IPS DF 6.9 (cell line): ENCODE data around the gene CRELD1.
"Not testable (repeated sequence)": the region's sequence is repeated elsewhere in the genome, so short reads cannot be mapped to it uniquely, and the experiment has no call there.

ENCODE experiments used
- DNase-seq: peaks from one replicate; pipeline ENCODE4 v3.0.0-alpha.2; 2013; ENCODE audit warnings: low read depth, low spot score
- H3K27ac ChIP-seq: one replicate; pipeline ENCODE4 v1.5.1; 2013; ENCODE audit warnings: low read length, control low read depth
- H3K27me3 ChIP-seq: 2 replicates; pipeline ENCODE4 v1.6.1; 2013; ENCODE audit warnings: mild to moderate bottlenecking, low read length; ENCODE audit not compliant: control insufficient read depth, insufficient read depth
- H3K36me3 ChIP-seq: 2 replicates; pipeline ENCODE4 v1.6.1; 2013; ENCODE audit warnings: low read length; ENCODE audit not compliant: control insufficient read depth, insufficient read depth
- H3K4me1 ChIP-seq: 2 replicates; pipeline ENCODE4 v1.6.1; 2013; ENCODE audit warnings: low read length; ENCODE audit not compliant: control insufficient read depth, insufficient read depth
- H3K4me3 ChIP-seq: 2 replicates; pipeline ENCODE4 v1.5.1; 2013; ENCODE audit warnings: mild to moderate bottlenecking, low read length
- H3K9me3 ChIP-seq: 2 replicates; pipeline ENCODE4 v1.6.1; 2013; ENCODE audit warnings: low read length, inconsistent platforms; ENCODE audit not compliant: control insufficient read depth, insufficient read depth
- WGBS: extraction: QIAGEN DNeasy Blood & Tissue Kit; methylation state at CpG from one replicate; pipeline ENCODE4 v1.1.7; 2013; ENCODE audit warnings: mixed read lengths, missing lambda C conversion rate; ENCODE audit not compliant: insufficient read length, insufficient coverage; 5-methylcytosine and 5-hydroxymethylcytosine counted together

Gene CRELD1, protein sequence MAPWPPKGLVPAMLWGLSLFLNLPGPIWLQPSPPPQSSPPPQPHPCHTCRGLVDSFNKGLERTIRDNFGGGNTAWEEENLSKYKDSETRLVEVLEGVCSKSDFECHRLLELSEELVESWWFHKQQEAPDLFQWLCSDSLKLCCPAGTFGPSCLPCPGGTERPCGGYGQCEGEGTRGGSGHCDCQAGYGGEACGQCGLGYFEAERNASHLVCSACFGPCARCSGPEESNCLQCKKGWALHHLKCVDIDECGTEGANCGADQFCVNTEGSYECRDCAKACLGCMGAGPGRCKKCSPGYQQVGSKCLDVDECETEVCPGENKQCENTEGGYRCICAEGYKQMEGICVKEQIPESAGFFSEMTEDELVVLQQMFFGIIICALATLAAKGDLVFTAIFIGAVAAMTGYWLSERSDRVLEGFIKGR

DNA sequence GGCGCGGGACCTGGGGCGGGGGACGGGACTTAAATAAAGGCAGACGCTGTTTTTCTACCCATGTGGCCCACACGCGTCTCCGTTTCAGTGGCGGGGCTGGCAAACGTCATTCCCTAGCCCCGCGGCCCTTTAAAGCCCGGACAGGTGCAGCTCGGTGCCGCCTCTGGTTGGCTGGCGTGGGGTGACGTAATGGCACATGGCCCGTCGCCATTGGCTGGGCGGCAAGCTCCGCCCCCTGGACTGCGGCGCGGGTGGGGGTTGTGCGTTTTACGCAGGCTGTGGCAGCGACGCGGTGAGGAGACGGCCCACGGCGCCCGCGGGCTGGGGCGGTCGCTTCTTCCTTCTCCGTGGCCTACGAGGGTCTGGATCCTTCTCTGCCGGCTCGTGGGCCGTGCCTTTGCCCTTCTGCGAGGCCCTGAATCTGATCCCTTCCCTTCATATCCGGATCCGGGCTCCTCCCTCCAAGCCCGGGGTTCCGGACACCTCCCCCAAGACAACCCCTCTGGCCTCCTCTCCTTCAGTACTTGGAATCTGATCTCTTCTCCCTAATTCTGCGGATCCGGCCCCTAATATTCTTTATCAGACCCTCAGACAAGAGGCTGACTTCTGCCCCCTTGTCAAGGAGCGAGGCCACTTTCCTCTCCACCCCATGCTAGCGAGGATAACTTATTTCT is at the start of gene CRELD1:
TSS of gene CRELD1 (plus strand) at position 274 of the 674 bp plus-strand sequence. CDS start 605 bp downstream, outside the sequence.
- Histone ChIP-seq H3K36me3 (no peaks in the 10 kb centered on the region), H3K4me3 (peak within 1 kb of the TSS; percentile 80; the same call in 1 of the 2 replicates), H3K27ac (no peak within 1 kb of the TSS), H3K4me1 (0 out of 2 replicates have a peak, but pooled peaks cover 2% of the 10 kb centered on the region), H3K9me3 (no peaks in the 10 kb centered on the region), H3K27me3 (no peaks in the 10 kb centered on the region)
- DNase-seq, result no peak
- no CpG with 5 or more reads among the region's 50 CpGs for WGBS

DNA sequence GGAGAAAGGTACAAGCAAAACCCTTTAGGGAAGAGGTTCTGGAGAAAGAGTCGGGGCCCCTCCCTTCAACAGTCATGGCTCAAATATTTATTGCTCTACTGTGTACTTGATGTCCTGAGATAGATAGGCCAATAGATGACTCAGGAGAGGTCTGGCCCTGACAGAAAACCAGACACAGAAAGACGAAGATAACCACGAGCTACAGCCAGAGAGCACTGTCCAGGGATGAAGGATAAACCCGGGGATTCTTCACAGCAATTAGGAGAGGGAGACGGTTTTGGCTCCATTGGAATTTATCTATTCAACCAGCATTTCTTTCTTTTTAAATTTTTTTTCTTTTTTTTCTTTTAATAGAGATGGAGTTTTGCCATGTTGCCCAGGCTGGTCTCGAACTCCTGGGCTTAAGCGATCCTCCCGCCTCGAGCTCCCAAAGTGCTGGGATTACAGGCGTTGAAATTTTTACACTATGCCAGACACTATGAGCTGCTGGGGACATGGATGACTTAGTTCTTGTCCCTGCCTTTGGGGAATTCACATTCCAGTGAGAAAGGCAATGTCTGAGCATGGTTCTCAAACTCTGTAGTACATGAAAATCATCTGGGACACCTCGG is 49.0 kb upstream of the CRELD1 start:
- H3K4me1 ChIP-seq, result no peaks in the 10 kb centered on the region
- H3K27me3 ChIP-seq, result no peaks in the 10 kb centered on the region
- H3K4me3 ChIP-seq, result no peak overlapping the region
- H3K27ac ChIP-seq, result no peak overlapping the region
- no CpG with 5 or more reads among the region's 11 CpGs for WGBS
- no peaks in the 10 kb centered on the region for H3K9me3 ChIP-seq
- H3K36me3 ChIP-seq, result no peaks in the 10 kb centered on the region
- DNase-seq, result no peak

DNA sequence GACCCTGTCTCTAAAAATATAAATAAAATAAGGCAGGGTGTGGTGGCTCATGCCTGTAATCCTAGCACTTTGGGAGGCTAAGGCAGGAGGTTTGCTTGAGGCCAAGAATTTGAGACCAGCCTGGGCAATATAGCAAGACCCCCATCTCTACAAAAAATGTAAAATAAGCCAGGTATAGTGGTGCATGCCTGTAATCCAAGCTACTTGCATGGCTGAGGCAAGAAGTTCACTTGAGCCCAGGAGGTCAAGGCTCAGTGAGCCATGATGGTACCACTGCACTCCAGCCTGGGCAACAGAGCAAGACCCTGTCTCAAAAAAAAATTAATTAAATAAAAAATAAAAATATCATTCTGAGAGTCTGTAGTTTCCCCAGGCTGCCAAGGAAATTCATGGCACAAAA is 47.3 kb upstream of the CRELD1 start:
- Histone ChIP-seq H3K27me3 (no peaks in the 10 kb centered on the region), H3K4me1 (no peaks in the 10 kb centered on the region), H3K36me3 (no peaks in the 10 kb centered on the region), H3K9me3 (no peaks in the 10 kb centered on the region), H3K27ac (no peak overlapping the region), H3K4me3 (no peak overlapping the region)
- DNase-seq, result no peak

DNA sequence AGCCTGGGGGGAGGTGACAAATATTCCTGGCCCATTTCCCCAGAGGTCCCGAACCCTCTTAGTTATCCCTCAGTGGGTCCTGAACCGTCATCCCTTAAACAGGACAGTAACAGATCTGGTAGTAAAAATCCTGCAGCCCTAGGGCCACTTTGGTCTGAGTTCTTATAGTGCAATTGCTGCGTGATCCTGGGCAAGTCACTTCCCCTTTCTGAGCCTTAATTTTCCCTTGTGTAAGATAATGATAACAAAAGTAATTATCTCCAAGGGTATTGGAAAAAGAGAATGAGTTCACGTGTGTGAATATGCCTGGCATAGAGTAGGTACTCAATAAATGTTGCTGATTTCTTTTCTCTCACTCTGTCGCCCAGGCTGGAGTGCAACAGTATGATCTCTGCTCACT is 46.2 kb upstream of the CRELD1 start:
- no peaks in the 10 kb centered on the region for H3K27me3 ChIP-seq
- WGBS, result no CpG with 5 or more reads among the region's 5 CpGs
- no peaks in the 10 kb centered on the region for H3K4me1 ChIP-seq
- no peak overlapping the region for H3K4me3 ChIP-seq
- DNase-seq, result no peak
- no peaks in the 10 kb centered on the region for H3K9me3 ChIP-seq
- no peak overlapping the region for H3K27ac ChIP-seq
- no peaks in the 10 kb centered on the region for H3K36me3 ChIP-seq

DNA sequence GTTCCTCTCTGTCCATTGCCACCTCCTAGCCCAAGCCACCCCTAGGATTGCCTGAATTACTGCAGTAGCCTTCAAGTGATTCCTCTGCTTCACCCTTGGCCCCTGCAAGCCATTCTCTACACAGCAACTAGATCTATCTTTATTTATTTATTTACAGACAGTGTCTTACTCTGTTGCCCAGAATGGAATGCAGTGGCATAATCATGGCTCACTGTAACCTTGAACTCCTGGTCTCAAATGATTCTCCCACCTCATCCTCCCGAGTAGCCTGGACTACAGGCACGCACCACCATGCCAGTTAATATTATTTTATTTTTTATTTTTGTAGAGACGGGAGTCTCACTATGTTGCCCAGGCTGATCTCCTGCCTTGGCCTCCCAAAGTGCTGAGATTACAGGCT is 45.1 kb upstream of the CRELD1 start:
- H3K4me1 ChIP-seq, result no peaks in the 10 kb centered on the region
- no peaks in the 10 kb centered on the region for H3K27me3 ChIP-seq
- DNase-seq, result no peak
- peaks cover 6% of the 10 kb centered on the region for H3K36me3 ChIP-seq
- no peak overlapping the region for H3K27ac ChIP-seq
- no peaks in the 10 kb centered on the region for H3K9me3 ChIP-seq
- no CpG with 5 or more reads among the region's 3 CpGs for WGBS
- no peak overlapping the region for H3K4me3 ChIP-seq

DNA sequence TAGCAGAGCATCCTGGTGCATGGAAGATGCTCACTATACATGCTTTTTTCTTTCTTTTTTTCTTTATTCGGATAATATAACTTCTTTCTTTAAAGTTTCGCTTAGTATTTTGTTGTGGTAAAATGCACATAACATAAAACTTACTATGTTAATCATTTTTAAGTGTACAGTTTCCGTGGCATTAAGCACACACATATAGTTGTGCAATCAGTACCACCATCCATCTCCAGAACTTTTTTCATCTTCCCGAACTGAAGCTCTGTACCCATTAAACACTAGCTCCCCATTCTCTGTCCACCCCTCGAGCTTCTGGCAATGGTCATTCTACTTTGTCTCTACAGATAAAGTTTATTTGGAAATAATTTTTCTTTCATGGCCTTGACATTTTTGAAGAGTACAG is 44.2 kb upstream of the CRELD1 start:
- Histone ChIP-seq H3K4me3 (no peak overlapping the region), H3K36me3 (peaks cover 6% of the 10 kb centered on the region), H3K27ac (no peak overlapping the region), H3K4me1 (no peaks in the 10 kb centered on the region), H3K27me3 (no peaks in the 10 kb centered on the region), H3K9me3 (no peaks in the 10 kb centered on the region)
- no peak for DNase-seq
- no CpG with 5 or more reads among the region's 5 CpGs for WGBS

DNA sequence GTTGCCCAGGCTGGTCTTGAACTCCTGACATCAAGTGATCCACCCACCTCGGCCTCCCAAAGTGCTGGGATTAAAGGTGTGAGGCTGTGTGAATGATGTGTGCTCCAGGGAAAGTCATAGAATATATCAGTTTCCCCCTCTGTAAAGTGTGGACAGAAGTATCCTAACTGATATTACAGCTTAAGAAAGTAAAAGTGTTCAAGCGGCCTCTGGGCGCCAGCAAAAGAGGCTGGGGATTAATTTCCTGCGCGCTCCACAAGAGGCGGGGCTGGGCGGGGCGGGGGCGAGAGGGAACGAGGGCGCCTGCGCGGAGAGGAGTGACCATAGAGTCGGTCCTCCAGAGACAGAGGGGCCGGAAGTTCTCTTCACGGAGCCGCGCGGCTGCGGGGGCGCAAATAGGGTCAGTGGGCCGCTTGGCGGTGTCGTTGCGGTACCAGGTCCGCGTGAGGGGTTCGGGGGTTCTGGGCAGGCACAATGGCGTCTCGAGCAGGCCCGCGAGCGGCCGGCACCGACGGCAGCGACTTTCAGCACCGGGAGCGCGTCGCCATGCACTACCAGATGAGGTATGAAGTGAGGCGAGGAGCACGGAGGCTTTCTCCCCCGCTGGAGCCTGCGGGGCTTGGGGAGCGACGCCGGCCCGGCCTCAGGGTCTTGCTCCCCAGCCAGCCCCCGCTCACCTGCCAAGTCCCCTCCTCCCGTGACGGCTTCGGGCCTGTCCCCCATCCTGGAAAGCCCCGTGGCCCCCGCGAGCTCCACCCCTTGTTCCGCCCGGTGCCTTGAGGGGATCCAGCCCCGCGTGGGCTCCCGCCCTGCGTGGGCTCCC is 43.2 kb upstream of the CRELD1 start, which contains the start of gene JAGN1:
TSS of gene JAGN1 (plus strand) at position 362 of the 823 bp plus-strand sequence. CDS start at position 475, 113 bp downstream.
- no peak for DNase-seq
- Histone ChIP-seq H3K27me3 (no peaks in the 10 kb centered on the region), H3K4me3 (peak within 1 kb of the TSS; percentile 61), H3K4me1 (no peaks in the 10 kb centered on the region), H3K9me3 (no peaks in the 10 kb centered on the region), H3K27ac (no peak within 1 kb of the TSS), H3K36me3 (peaks cover 6% of the 10 kb centered on the region)
- no CpG with 5 or more reads among the region's 62 CpGs for WGBS

DNA sequence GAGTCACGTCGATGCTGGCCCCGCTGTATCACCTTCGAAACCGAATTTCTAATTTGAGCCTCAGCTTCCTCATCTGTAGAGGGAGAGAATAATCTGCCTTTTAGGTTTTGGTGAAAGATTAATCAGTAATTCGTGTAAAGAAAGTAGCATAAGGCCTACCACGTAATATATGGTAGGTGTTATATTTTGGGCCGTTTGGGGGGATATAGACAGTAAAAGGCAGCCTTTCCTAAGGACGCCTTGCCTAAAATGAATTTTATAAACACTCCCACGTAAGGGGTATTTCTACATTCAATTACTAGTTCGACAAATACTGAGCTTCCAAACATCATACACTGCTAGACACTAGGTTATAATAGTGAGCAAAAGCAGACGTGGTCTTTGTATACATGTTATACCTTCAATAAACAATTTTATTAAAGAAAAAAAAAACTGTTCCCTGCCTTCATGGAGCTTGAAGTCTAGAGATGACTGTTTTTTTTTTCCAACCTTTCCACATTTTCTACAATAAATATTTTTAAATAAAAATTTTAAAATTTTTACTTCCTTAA is 42.5 kb upstream of the CRELD1 start:
- Histone ChIP-seq H3K4me3 (peak overlapping the region; percentile 61), H3K9me3 (no peaks in the 10 kb centered on the region), H3K4me1 (no peaks in the 10 kb centered on the region)

DNA sequence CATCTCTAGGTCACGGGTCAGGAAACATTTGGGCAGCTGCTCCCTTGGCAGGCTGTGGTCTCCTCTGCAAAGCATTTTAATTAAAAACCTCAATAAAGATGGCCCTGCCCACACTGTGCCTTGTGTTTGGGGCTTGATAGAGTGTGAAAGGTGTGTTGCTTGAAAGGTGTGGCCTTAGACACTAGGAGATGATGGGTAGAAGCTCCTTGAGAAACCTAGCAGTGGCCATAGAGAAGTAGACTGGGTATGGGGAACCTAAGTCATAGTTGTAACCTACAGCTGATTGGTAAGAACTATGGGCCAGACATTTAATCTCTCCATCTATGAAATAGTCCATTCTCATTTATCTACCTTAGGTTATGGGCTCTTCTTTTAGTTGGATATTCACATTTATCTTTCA is 39.9 kb upstream of the CRELD1 start:
- DNase-seq, result no peak
- Histone ChIP-seq H3K4me1 (no peaks in the 10 kb centered on the region; the same call in 1 of the 2 replicates), H3K9me3 (no peaks in the 10 kb centered on the region), H3K27me3 (no peaks in the 10 kb centered on the region), H3K36me3 (peaks cover 6% of the 10 kb centered on the region), H3K27ac (no peak overlapping the region), H3K4me3 (no peak overlapping the region)
- WGBS, result no CpG with 5 or more reads among the region's 1 CpG

More for the DNA sequence above, 42.5 kb upstream of the CRELD1 start:
- Histone ChIP-seq H3K36me3 (peaks cover 6% of the 10 kb centered on the region), H3K27ac (no peak overlapping the region), H3K27me3 (no peaks in the 10 kb centered on the region)
- no peak for DNase-seq
- no CpG with 5 or more reads among the region's 12 CpGs for WGBS

DNA sequence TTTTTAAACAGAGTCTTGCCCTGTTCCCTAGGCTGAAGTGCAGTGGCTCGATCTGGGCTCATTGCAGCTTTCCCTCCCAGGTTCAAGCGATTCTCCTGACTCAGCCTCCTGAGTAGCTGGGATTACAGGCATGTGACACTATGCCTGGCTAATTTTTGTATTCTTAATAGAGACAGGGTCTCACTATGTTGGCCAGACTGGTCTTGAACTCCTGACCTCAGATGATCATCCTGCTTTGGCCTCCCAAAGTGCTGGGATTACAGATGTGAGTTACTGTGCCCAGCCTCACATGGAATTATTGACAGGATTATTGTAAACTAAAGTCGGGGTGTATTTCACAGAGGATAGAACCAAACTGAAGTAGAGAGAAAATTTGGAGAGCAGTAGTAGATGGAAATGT is 37.9 kb upstream of the CRELD1 start:
- not testable (repeated sequence) for H3K4me1 ChIP-seq, H3K4me3 ChIP-seq, H3K36me3 ChIP-seq, DNase-seq, H3K27me3 ChIP-seq, H3K27ac ChIP-seq, H3K9me3 ChIP-seq
- no CpG with 5 or more reads among the region's 3 CpGs for WGBS
